ENCODE results near the gene IMPG1.
"Not testable (repeated sequence)": the region's sequence is repeated elsewhere in the genome, so short reads cannot be mapped to it uniquely, and the experiment has no call there.

Gene IMPG1

DNA sequence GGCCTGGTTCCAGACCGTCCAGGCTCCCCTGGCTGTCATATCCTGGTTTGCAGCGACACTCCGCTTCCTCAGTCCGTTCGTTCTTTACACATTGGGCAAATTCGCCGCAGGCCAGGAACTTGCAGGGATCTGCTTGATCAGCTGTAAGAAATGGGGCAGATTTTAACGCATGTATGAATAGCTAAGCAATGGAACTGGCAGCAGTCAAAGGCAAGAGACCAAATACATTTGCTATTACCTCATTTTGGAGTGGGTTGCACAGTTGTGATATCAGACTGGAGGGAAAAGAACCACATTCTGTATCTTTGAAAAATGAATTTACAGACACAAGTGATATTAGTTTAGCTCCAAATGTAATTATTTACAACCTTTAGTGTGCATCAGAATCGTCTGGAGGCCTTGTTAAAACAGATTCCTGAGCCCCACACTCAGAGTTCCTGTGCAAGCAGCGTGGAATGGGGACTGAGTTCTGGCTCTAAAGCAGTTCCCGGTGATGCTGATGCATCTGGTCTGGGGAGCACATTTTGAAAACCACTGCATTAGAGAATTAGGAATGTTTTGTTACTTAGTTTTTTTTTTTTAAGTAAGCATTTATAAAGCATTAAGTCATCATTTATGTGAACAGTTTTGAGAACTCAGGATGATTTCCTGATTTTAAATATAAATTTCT lies 141.3 kb downstream of the IMPG1 start:
- TF ChIP-seq, protein P1, sequence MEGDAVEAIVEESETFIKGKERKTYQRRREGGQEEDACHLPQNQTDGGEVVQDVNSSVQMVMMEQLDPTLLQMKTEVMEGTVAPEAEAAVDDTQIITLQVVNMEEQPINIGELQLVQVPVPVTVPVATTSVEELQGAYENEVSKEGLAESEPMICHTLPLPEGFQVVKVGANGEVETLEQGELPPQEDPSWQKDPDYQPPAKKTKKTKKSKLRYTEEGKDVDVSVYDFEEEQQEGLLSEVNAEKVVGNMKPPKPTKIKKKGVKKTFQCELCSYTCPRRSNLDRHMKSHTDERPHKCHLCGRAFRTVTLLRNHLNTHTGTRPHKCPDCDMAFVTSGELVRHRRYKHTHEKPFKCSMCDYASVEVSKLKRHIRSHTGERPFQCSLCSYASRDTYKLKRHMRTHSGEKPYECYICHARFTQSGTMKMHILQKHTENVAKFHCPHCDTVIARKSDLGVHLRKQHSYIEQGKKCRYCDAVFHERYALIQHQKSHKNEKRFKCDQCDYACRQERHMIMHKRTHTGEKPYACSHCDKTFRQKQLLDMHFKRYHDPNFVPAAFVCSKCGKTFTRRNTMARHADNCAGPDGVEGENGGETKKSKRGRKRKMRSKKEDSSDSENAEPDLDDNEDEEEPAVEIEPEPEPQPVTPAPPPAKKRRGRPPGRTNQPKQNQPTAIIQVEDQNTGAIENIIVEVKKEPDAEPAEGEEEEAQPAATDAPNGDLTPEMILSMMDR (IDR thresholded peaks at IDR 0.05; ENCODE audit: insufficient read depth, missing control alignments), result no peak
- DNase-seq (ENCODE audit: insufficient read length, low spot score) (no peak), FAIRE-seq (no peak)

DNA sequence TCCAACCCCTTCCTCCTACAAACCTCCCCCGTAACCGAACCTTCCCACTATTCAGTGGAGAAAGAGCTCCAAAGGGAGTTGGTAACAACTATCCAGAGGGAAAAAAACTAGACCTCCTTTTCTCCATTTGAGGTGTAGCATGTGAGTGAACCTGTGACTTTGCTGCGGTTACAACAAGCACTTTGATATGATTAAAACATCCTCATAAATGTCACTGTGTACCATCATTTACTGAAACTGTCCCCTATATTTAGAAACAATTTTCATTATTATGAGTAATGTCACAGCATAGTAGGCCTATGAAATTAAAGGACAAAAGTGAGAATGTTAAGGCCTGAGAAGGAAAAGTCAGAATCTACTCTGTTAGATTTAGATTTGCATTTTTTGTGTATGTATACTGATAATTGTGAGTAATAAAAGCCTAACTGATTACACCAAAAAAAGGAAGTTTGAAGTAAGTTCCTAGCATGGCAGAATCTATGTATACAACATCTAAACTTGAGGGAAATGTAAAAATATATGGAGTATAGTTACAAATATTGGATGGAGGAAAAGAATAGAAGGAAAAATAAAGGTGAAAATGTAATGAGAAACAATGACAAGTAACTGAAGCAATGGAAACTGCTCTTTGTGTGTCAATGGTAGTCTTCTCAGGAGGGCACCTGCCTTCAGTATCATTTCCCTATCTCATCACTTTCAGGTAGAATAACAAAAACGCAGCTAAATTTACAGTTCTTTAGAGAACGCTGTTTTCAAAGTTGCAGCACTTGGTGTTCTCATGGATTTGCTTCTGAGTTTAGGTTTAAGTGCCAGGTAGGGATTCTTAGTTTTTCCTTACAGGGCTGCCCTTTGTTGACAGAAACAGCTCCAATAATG lies 145.9 kb downstream of the IMPG1 start:
- DNase-seq (ENCODE audit: insufficient read length, low spot score), result no peak
- TF ChIP-seq, protein P1 (IDR thresholded peaks at IDR 0.05; ENCODE audit: insufficient read depth, missing control alignments), result no peak
- FAIRE-seq, result no peak

DNA sequence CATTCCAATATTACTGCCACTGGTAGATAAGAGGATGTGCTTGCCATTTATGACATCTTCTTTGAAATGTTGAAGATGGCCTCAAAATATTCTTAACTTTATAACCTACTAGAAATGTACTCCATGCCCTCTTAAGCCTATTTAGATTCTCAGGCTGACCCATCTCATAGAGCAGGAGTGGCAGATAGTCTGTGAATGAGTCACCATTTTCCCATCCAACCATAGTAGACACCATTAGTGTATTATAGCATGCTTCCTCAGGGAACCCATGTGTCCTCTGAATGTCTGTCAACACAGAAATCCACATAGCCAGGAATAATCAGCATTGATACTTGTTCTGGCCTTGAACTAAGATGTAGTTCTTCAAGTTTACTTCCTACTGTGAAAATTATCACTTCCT lies 150.2 kb downstream of the IMPG1 start:
- DNase-seq (ENCODE audit: insufficient read length, low spot score), result no peak
- TF ChIP-seq, protein P1 (IDR thresholded peaks at IDR 0.05; ENCODE audit: insufficient read depth, missing control alignments), result no peak
- no peak for FAIRE-seq

DNA sequence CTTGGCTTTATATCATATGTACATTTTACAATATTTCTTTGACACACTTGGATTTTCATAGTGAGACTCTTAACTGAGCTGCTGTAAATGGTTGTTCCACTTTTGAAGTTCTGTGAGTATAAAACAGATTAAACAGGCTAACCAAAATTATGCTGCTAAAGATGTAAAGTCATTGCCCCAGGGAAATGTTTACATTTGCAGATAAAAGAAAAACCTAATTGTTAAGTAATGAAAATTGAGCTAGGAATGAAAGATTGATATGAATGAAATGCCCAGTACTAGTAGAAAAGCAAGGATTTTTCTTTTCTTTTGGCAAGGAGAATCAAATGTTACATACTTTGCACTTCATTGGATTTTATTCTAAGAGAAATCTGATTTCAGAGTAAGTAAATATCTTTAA lies 159.4 kb downstream of the IMPG1 start:
- TF ChIP-seq, protein P1 (IDR thresholded peaks at IDR 0.05; ENCODE audit: insufficient read depth, missing control alignments), result no peak

DNA sequence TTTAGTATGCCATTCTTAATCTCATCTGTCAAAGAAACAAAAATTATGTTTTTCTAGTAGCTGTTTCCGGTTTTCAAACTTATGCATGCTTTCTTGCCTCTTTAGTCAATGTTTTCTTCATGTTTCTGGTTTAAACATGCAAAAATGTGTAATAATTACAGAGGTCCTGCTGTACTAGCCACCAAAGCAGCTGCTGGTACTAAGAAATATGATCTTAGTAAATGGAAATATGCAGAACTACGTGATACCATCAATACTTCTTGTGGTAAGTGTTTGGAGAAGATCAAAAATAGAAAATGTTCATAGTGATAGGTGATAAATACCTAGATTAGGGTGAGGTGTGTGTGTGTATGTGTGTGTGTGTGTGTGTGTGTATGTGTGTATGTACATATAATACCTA lies 165.0 kb downstream of the IMPG1 start:
- TF ChIP-seq, protein P1 (IDR thresholded peaks at IDR 0.05; ENCODE audit: insufficient read depth, missing control alignments), result no peak
- DNase-seq (ENCODE audit: insufficient read length, low spot score) (no peak), FAIRE-seq (no peak)

More for the DNA sequence above, 159.4 kb downstream of the IMPG1 start:
- no peak for FAIRE-seq
- DNase-seq (ENCODE audit: insufficient read length, low spot score), result no peak

DNA sequence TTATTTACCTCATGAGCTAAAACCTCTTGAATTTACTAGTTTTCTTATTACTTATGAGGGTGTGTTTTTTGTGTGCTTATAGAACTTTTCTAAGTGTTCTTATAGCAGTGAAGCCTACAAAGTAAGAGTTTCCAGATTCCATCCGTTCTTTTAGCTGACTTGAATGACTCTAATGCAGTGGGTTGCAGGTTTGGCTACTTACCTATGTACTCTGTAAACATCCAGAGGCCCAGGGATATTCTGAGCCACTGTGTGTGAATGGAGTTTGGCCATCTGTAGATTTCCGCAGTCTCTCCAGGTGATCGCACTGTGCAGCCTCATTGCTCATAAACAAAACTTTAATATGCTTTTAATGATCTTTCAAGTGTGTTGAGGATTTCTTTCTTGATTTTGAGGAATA lies 165.6 kb downstream of the IMPG1 start:
- no peak for FAIRE-seq
- TF ChIP-seq, protein P1 (IDR thresholded peaks at IDR 0.05; ENCODE audit: insufficient read depth, missing control alignments), result no peak

DNA sequence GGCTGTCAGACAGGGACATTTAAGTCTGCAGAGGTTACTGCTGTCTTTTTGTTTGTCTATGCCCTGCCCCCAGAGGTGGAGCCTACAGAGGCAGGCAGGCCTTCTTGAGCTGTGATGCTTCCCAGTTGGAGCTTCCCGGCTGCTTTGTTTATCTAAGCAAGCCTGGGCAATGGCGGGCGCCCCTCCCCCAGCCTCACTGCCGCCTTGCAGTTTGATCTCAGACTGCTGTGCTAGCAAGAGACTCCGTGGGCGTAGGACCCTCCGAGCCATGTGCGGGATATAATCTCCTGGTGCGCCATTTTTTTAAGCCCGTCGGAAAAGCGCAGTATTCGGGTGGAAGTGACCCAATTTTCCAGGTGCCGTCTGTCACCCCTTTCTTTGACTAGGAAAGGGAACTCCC lies 167.3 kb downstream of the IMPG1 start:
- not testable (repeated sequence) for DNase-seq (ENCODE audit: insufficient read length, low spot score)

More for the DNA sequence above, 165.6 kb downstream of the IMPG1 start:
- DNase-seq (ENCODE audit: insufficient read length, low spot score), result no peak

DNA sequence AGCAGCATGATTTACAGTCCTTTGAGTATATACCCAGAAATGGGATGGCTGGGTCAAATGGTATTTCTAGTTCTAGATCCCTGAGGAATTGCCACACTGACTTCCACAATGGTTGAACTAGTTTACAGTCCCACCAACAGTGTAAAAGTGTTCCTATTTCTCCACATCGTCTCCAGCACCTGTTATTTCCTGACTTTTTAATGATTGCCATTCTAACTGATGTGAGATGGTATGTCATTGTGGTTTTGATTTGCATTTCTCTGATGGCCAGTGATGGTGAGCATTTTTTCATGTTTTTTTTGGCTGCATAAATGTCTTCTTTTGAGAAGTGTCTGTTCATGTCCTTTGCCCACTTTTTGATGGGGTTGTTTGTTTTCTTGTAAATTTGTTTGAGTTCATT lies 172.2 kb downstream of the IMPG1 start:
- not testable (repeated sequence) for DNase-seq (ENCODE audit: insufficient read length, low spot score); FAIRE-seq

More for the DNA sequence above, 167.3 kb downstream of the IMPG1 start:
- not testable (repeated sequence) for FAIRE-seq
